ENCODE measurements around the gene KDM4C.

Gene KDM4C

GRCh38 chr9:6984941-6985578 is 227.3 kb downstream of the KDM4C start:
- Histone ChIP-seq H3K9me3 (ENCODE audit: control insufficient read depth, low read length) (no peaks in the 10 kb centered on the region), H3K4me3 (ENCODE audit: low read depth, low read length) (no peak overlapping the region), H3K9ac (no peak overlapping the region), H3K4me2 (ENCODE audit: low read length) (no peak overlapping the region), H3K4me1 (no peaks in the 10 kb centered on the region), H3K27ac (no peak overlapping the region), H2AFZ (no peak overlapping the region), H3K27me3 (ENCODE audit: control insufficient read depth, insufficient read depth, low read length) (no peaks in the 10 kb centered on the region), H3K79me2 (no peaks in the 10 kb centered on the region), H3K36me3 (ENCODE audit: control insufficient read depth, insufficient read depth, low read length) (no peaks in the 10 kb centered on the region)
- TF ChIP-seq, protein P1, sequence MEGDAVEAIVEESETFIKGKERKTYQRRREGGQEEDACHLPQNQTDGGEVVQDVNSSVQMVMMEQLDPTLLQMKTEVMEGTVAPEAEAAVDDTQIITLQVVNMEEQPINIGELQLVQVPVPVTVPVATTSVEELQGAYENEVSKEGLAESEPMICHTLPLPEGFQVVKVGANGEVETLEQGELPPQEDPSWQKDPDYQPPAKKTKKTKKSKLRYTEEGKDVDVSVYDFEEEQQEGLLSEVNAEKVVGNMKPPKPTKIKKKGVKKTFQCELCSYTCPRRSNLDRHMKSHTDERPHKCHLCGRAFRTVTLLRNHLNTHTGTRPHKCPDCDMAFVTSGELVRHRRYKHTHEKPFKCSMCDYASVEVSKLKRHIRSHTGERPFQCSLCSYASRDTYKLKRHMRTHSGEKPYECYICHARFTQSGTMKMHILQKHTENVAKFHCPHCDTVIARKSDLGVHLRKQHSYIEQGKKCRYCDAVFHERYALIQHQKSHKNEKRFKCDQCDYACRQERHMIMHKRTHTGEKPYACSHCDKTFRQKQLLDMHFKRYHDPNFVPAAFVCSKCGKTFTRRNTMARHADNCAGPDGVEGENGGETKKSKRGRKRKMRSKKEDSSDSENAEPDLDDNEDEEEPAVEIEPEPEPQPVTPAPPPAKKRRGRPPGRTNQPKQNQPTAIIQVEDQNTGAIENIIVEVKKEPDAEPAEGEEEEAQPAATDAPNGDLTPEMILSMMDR (IDR thresholded peaks at IDR 0.05) = no peak

DNA sequence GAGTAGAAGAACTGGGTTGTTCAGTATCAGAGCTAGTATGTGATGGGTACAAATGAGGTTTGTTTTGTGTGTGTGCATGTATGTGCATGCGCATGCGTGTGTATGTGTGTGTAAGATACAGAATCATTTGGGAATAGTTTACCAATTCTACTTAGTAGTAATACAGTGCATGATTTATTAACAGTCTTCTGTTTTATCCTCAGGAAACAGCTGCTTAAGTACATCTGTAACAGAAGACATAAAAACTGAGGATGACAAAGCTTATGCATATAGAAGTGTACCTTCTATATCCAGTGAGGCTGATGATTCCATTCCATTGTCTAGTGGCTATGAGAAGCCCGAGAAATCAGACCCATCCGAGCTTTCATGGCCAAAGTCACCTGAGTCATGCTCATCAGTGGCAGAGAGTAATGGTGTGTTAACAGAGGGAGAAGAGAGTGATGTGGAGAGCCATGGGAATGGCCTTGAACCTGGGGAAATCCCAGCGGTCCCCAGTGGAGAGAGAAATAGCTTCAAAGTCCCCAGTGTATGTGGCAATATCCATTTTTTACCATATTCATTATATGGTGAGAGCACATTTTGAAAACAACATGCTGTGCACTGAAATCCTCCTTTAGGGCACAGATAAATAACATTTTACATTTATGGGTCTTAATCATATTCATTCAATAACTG is 228.5 kb downstream of the KDM4C start:
- H3K4me1 ChIP-seq = no peaks in the 10 kb centered on the region
- no peaks in the 10 kb centered on the region for H3K27me3 ChIP-seq (ENCODE audit: control insufficient read depth, insufficient read depth, low read length)
- H3K9ac ChIP-seq = no peak overlapping the region
- H2AFZ ChIP-seq = no peak overlapping the region
- TF ChIP-seq, protein P1 (IDR thresholded peaks at IDR 0.05) = no peak
- no peaks in the 10 kb centered on the region for H3K36me3 ChIP-seq (ENCODE audit: control insufficient read depth, insufficient read depth, low read length)
- H3K27ac ChIP-seq = no peak overlapping the region
- H3K9me3 ChIP-seq (ENCODE audit: control insufficient read depth, low read length) = no peaks in the 10 kb centered on the region
- H3K79me2 ChIP-seq = no peaks in the 10 kb centered on the region
- no peak overlapping the region for H3K4me2 ChIP-seq (ENCODE audit: low read length)
- no peak overlapping the region for H3K4me3 ChIP-seq (ENCODE audit: low read depth, low read length)

- TF ChIP-seq, protein P1 (IDR thresholded peaks at IDR 0.05) = no peak
These were observed 229.6 kb downstream of the KDM4C start for GRCh38 chr9:6987381-6987780.

GRCh38 chr9:6991418-6991817 is 233.6 kb downstream of the KDM4C start:
- Histone ChIP-seq H3K27ac (no peak overlapping the region), H3K4me2 (ENCODE audit: low read length) (no peak overlapping the region), H3K4me3 (ENCODE audit: low read depth, low read length) (no peak overlapping the region), H3K27me3 (ENCODE audit: control insufficient read depth, insufficient read depth, low read length) (no peaks in the 10 kb centered on the region), H3K4me1 (no peaks in the 10 kb centered on the region), H3K9me3 (ENCODE audit: control insufficient read depth, low read length) (no peaks in the 10 kb centered on the region), H3K79me2 (no peaks in the 10 kb centered on the region), H3K36me3 (ENCODE audit: control insufficient read depth, insufficient read depth, low read length) (no peaks in the 10 kb centered on the region), H2AFZ (no peak overlapping the region), H3K9ac (no peak overlapping the region)
- TF ChIP-seq, protein P1 (IDR thresholded peaks at IDR 0.05) = no peak

More at GRCh38 chr9:6987381-6987780, 229.6 kb downstream of the KDM4C start:
- Histone ChIP-seq H3K4me1 (no peaks in the 10 kb centered on the region), H3K36me3 (ENCODE audit: control insufficient read depth, insufficient read depth, low read length) (no peaks in the 10 kb centered on the region), H3K27ac (no peak overlapping the region), H2AFZ (no peak overlapping the region), H3K9ac (no peak overlapping the region), H3K27me3 (ENCODE audit: control insufficient read depth, insufficient read depth, low read length) (no peaks in the 10 kb centered on the region), H3K4me2 (ENCODE audit: low read length) (no peak overlapping the region), H3K4me3 (ENCODE audit: low read depth, low read length) (no peak overlapping the region), H3K9me3 (ENCODE audit: control insufficient read depth, low read length) (no peaks in the 10 kb centered on the region), H3K79me2 (no peaks in the 10 kb centered on the region)

Data from parathyroid adenoma (tissue), 2 donors.